SK-N-SH treated with all-trans-retinoic acid at 6 μM for 48 hours (cell line): ENCODE measurements around the gene CRADD.

Experiments
- ATAC-seq: fragments of 200-7000 bp; cut with Tn5 transposase; 3 replicates; pipeline ENCODE4 v1.9.1; 2020; ENCODE audit warnings: mild to moderate bottlenecking, moderate library complexity
- ARNTL ChIP-seq: fragments of 450-650 bp; formaldehyde crosslinking; IDR thresholded peaks from 2 replicates; pipeline ENCODE4 v1.5.0; 2020; ENCODE audit warnings: low read depth, mild to moderate bottlenecking, moderate library complexity, borderline replicate concordance
- BACH2 ChIP-seq: fragments of 250-450 bp; sonication (Bioruptor Pico); IDR thresholded peaks from 2 replicates; pipeline ENCODE4 v1.9.0; 2021; ENCODE audit warnings: mild to moderate bottlenecking, borderline replicate concordance
- CREB5 ChIP-seq: fragments of 250-450 bp; sonication (Bioruptor Pico); IDR thresholded peaks from 2 replicates; pipeline ENCODE4 v1.5.1; 2020; ENCODE audit warnings: low read depth, mild to moderate bottlenecking, moderate library complexity
- CSDC2 ChIP-seq: fragments of 250-450 bp; sonication (Bioruptor Pico); IDR thresholded peaks from 2 replicates; pipeline ENCODE4 v1.5.0; 2020; ENCODE audit warnings: mild to moderate bottlenecking, moderate library complexity
- ISL1 ChIP-seq: fragments of 250-450 bp; sonication (Bioruptor Pico); IDR thresholded peaks from 2 replicates; pipeline ENCODE4 v2.1.2; 2022; ENCODE audit warnings: mild to moderate bottlenecking, moderate library complexity
- OSR1 ChIP-seq: fragments of 250-450 bp; sonication (Bioruptor Pico); IDR thresholded peaks from 2 replicates; pipeline ENCODE4 v1.8.0; 2022; ENCODE audit warnings: moderate library complexity, mild to moderate bottlenecking, inconsistent platforms
- POU6F1 ChIP-seq: fragments of 250-450 bp; sonication (Bioruptor Pico); IDR thresholded peaks from 2 replicates; pipeline ENCODE4 v1.8.0; 2021; ENCODE audit warnings: low read depth, mild to moderate bottlenecking, moderate library complexity, borderline replicate concordance
- PPARA ChIP-seq: fragments of 250-450 bp; sonication (Bioruptor Pico); IDR thresholded peaks from 2 replicates; pipeline ENCODE4 v1.5.0; 2020; ENCODE audit warnings: mild to moderate bottlenecking, borderline replicate concordance
- RARB ChIP-seq: fragments of 250-450 bp; sonication (Bioruptor Pico); IDR thresholded peaks from 2 replicates; pipeline ENCODE4 v1.8.0; 2021; ENCODE audit warnings: mild to moderate bottlenecking, moderate library complexity
- SNAI2 ChIP-seq: fragments of 250-450 bp; sonication (Bioruptor Pico); IDR thresholded peaks from 2 replicates; pipeline ENCODE4 v1.5.0; 2020; ENCODE audit warnings: mild to moderate bottlenecking, moderate library complexity
- TOX ChIP-seq: fragments of 250-450 bp; sonication (Bioruptor Pico); IDR thresholded peaks from 2 replicates; pipeline ENCODE4 v1.8.0; 2021; ENCODE audit warnings: mild to moderate bottlenecking, moderate library complexity, borderline replicate concordance
- TSHZ2 ChIP-seq: fragments of 250-450 bp; sonication (Bioruptor Pico); IDR thresholded peaks from 2 replicates; pipeline ENCODE4 v1.5.0; 2020; ENCODE audit warnings: mild to moderate bottlenecking, moderate library complexity
- ZFP3 ChIP-seq: fragments of 250-450 bp; sonication (Bioruptor Pico); IDR thresholded peaks from 2 replicates; pipeline ENCODE4 v1.5.0; 2020; ENCODE audit warnings: mild to moderate bottlenecking, moderate library complexity
- ZFP30 ChIP-seq: fragments of 450-650 bp; formaldehyde crosslinking; IDR thresholded peaks from 2 replicates; pipeline ENCODE4 v1.5.0; 2022; ENCODE audit warnings: mild to moderate bottlenecking, moderate library complexity
- ZNF565 ChIP-seq: fragments of 450-650 bp; formaldehyde crosslinking; conservative IDR thresholded peaks from 2 replicates; pipeline ENCODE4 v1.5.0; 2020; ENCODE audit warnings: low read depth, mild to moderate bottlenecking, moderate library complexity
- ZNF70 ChIP-seq: fragments of 450-650 bp; formaldehyde crosslinking; IDR thresholded peaks from 2 replicates; pipeline ENCODE4 v1.5.0; 2020; ENCODE audit warnings: mild to moderate bottlenecking, moderate library complexity
- ZNF8 ChIP-seq: fragments of 450-650 bp; formaldehyde crosslinking; IDR thresholded peaks from 2 replicates; pipeline ENCODE4 v1.5.0; 2020; ENCODE audit warnings: mild to moderate bottlenecking, moderate library complexity
- TF ChIP-seq, protein P1 (sequence below): fragments of 250-450 bp; sonication (Bioruptor Pico); IDR thresholded peaks from 2 replicates; pipeline ENCODE4 v1.5.1; 2021; ENCODE audit warnings: mild to moderate bottlenecking, moderate library complexity
- TF ChIP-seq, protein P2 (sequence below): fragments of 250-450 bp; sonication (Bioruptor Pico); IDR thresholded peaks from 2 replicates; pipeline ENCODE4 v1.8.0; 2020; ENCODE audit warnings: mild to moderate bottlenecking, moderate library complexity, borderline replicate concordance

Gene CRADD

GRCh38 chr12:93669452-93669851, 7.7 kb upstream of the CRADD start:
- no peak for ATAC-seq
- TF ChIP-seq TOX (CRISPR knock-in tag) (no peak), OSR1 (no peak), RARB (CRISPR knock-in tag) (no peak)
- TF ChIP-seq, protein P1, sequence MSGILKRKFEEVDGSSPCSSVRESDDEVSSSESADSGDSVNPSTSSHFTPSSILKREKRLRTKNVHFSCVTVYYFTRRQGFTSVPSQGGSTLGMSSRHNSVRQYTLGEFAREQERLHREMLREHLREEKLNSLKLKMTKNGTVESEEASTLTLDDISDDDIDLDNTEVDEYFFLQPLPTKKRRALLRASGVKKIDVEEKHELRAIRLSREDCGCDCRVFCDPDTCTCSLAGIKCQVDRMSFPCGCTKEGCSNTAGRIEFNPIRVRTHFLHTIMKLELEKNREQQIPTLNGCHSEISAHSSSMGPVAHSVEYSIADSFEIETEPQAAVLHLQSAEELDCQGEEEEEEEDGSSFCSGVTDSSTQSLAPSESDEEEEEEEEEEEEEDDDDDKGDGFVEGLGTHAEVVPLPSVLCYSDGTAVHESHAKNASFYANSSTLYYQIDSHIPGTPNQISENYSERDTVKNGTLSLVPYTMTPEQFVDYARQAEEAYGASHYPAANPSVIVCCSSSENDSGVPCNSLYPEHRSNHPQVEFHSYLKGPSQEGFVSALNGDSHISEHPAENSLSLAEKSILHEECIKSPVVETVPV (CRISPR knock-in tag): no peak

- TF ChIP-seq ZFP30 (CRISPR knock-in tag) (no peak), OSR1 (no peak), ZNF70 (CRISPR knock-in tag) (no peak), CREB5 (CRISPR knock-in tag) (no peak), CSDC2 (no peak), RARB (CRISPR knock-in tag) (no peak), PPARA (no peak), BACH2 (no peak), ZNF565 (CRISPR knock-in tag) (no peak), ISL1 (no peak), ZNF8 (CRISPR knock-in tag) (no peak), ARNTL (CRISPR knock-in tag) (no peak)
- TF ChIP-seq, protein P1 (CRISPR knock-in tag): no peak
- TF ChIP-seq, protein P2, sequence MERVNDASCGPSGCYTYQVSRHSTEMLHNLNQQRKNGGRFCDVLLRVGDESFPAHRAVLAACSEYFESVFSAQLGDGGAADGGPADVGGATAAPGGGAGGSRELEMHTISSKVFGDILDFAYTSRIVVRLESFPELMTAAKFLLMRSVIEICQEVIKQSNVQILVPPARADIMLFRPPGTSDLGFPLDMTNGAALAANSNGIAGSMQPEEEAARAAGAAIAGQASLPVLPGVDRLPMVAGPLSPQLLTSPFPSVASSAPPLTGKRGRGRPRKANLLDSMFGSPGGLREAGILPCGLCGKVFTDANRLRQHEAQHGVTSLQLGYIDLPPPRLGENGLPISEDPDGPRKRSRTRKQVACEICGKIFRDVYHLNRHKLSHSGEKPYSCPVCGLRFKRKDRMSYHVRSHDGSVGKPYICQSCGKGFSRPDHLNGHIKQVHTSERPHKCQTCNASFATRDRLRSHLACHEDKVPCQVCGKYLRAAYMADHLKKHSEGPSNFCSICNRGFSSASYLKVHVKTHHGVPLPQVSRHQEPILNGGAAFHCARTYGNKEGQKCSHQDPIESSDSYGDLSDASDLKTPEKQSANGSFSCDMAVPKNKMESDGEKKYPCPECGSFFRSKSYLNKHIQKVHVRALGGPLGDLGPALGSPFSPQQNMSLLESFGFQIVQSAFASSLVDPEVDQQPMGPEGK: no peak
- no peak for ATAC-seq
Measured at GRCh38 chr12:93670104-93670503, 7.1 kb upstream of the CRADD start.

DNA sequence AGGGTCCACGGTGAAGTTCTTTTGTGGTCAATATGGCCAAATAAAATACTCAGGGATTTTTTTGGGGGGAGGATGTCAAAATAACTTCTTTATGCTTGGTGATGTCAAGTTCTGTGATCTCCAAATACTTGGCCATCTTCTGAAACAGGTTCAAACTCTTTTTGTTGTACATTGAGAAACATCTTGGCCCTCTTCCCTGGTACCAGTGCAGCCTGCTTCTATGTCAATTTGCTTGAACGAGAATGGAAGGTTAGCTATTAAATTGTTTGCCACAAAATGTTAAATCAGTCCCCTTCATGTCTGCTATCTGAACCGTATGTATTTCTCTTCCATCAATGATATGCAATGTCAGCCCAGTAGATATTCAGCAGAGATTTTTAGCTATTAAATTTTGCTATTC, 6.1 kb upstream of the CRADD start:
- ATAC-seq: no peak
- TF ChIP-seq, protein P2: no peak
- TF ChIP-seq SNAI2 (CRISPR knock-in tag) (no peak), ZFP3 (CRISPR knock-in tag) (no peak), TSHZ2 (CRISPR knock-in tag) (no peak)
- TF ChIP-seq, all 23 proteins: peak for 0

- ATAC-seq: no peak
- TF ChIP-seq ARNTL (CRISPR knock-in tag): no peak
- no peak for TF ChIP-seq ZNF8 (CRISPR knock-in tag)
- TF ChIP-seq POU6F1 (CRISPR knock-in tag): no peak
Measured at GRCh38 chr12:93673084-93673483, 4.1 kb upstream of the CRADD start.
